Neural cell (in vitro differentiated cells): ENCODE measurements around the gene TTC23L. TPM values are rescaled to one million over a fixed set of nuclear protein-coding genes. Genes with fewer than 3 reads are reported as not detected.

Source experiments
- H2AFZ ChIP-seq: fragments of 200-600, 300-800 bp; sonication (generic), shearing (Covaris generic); 2 replicates; pipeline ENCODE4 v1.6.0; 2014; ENCODE audit warnings: low read depth, mild to moderate bottlenecking, antibody characterized with exemption, low read length, moderate library complexity
- H3F3A ChIP-seq: fragments of 200-600 bp; shearing (Covaris generic); 2 replicates; pipeline ENCODE4 v1.6.1; 2016; ENCODE audit warnings: mild to moderate bottlenecking, moderate library complexity, mixed read lengths, antibody characterized with exemption, low read length; ENCODE audit not compliant: insufficient read depth, poor library complexity, severe bottlenecking
- H3K27ac ChIP-seq: fragments of 200-600, 300-800 bp; sonication (generic), shearing (Covaris generic); 2 replicates; pipeline ENCODE4 v1.5.1; 2014; ENCODE audit warnings: mild to moderate bottlenecking, low read length, moderate library complexity
- H3K27me3 ChIP-seq: fragments of 300-800, 200-600 bp; sonication (generic), shearing (Covaris generic); 2 replicates; pipeline ENCODE4 v1.6.0; 2014; ENCODE audit warnings: mild to moderate bottlenecking, low read depth, low read length, moderate library complexity; ENCODE audit not compliant: insufficient read depth
- H3K36me3 ChIP-seq: fragments of 300-800, 200-600 bp; sonication (generic), shearing (Covaris generic); 2 replicates; pipeline ENCODE4 v1.5.1; 2014; ENCODE audit warnings: mild to moderate bottlenecking, antibody characterized with exemption, low read length, moderate library complexity; ENCODE audit not compliant: insufficient read depth
- H3K4me2 ChIP-seq: fragments of 300-800, 200-600 bp; sonication (generic), shearing (Covaris generic); 2 replicates; pipeline ENCODE4 v1.6.0; 2014; ENCODE audit warnings: mild to moderate bottlenecking, low read length
- H3K4me3 ChIP-seq: fragments of 300-800, 200-600 bp; sonication (generic), shearing (Covaris generic); 2 replicates; pipeline ENCODE4 v1.5.1; 2014; ENCODE audit warnings: mild to moderate bottlenecking, low read length, moderate library complexity
- H3K79me2 ChIP-seq: fragments of 200-600 bp; shearing (Covaris generic); replicated peaks from 2 replicates; pipeline ENCODE4 v1.6.0; 2014; ENCODE audit warnings: mild to moderate bottlenecking, low read length, moderate library complexity; ENCODE audit not compliant: insufficient read depth
- H3K9ac ChIP-seq: fragments of 300-800, 200-600 bp; sonication (generic), shearing (Covaris generic); 2 replicates; pipeline ENCODE4 v1.6.1; 2016; ENCODE audit warnings: mild to moderate bottlenecking, low read length, mixed read lengths
- H3K9me2 ChIP-seq: fragments of 200-600 bp; shearing (Covaris generic); 2 replicates; pipeline ENCODE4 v1.6.1; 2016; ENCODE audit warnings: mild to moderate bottlenecking, low read length, mixed read lengths; ENCODE audit not compliant: insufficient read depth
- H3K9me3 ChIP-seq: fragments of 200-600, 300-800 bp; sonication (generic), shearing (Covaris generic); 2 replicates; pipeline ENCODE4 v1.6.1; 2016; ENCODE audit warnings: mild to moderate bottlenecking, mixed run types, low read length, moderate library complexity, mixed read lengths
- H4K20me1 ChIP-seq: fragments of 200-600 bp; shearing (Covaris generic); 2 replicates; pipeline ENCODE4 v1.6.1; 2016; ENCODE audit warnings: mild to moderate bottlenecking, mixed run types; ENCODE audit not compliant: insufficient read depth
- CTCF ChIP-seq: fragments of 450-650 bp; IDR thresholded peaks from 2 replicates; pipeline ENCODE4 v1.5.1; 2014; ENCODE audit warnings: antibody characterized with exemption, mild to moderate bottlenecking, moderate library complexity; ENCODE audit not compliant: poor library complexity, severe bottlenecking
- EP300 ChIP-seq: fragments of 450-650 bp; conservative IDR thresholded peaks from 2 replicates; pipeline ENCODE4 v1.6.1; 2014; ENCODE audit warnings: antibody characterized with exemption, mild to moderate bottlenecking, moderate library complexity; ENCODE audit not compliant: poor library complexity, severe bottlenecking
- EZH2 ChIP-seq: fragments of 200-600, 300-800 bp; shearing (Covaris generic), sonication (generic); IDR thresholded peaks from 2 replicates; pipeline ENCODE4 v1.6.1; 2014; ENCODE audit warnings: antibody characterized with exemption, low read length, borderline replicate concordance, mild to moderate bottlenecking; ENCODE audit not compliant: insufficient read depth, poor library complexity, severe bottlenecking
- MXI1 ChIP-seq: fragments of 450-650 bp; conservative IDR thresholded peaks from 2 replicates; pipeline ENCODE4 v1.6.1; 2014; ENCODE audit warnings: antibody characterized with exemption, mild to moderate bottlenecking; ENCODE audit not compliant: poor library complexity, severe bottlenecking
- POLR2AphosphoS5 ChIP-seq: IDR thresholded peaks from 2 replicates; pipeline ENCODE4 v1.6.1; 2012
- RAD21 ChIP-seq: fragments of 450-650 bp; conservative IDR thresholded peaks from 2 replicates; pipeline ENCODE4 v1.6.1; 2014; ENCODE audit warnings: antibody characterized with exemption, mild to moderate bottlenecking, moderate library complexity
- SMC3 ChIP-seq: fragments of 450-650 bp; conservative IDR thresholded peaks from 2 replicates; pipeline ENCODE4 v1.6.1; 2014; ENCODE audit warnings: antibody characterized with exemption, mild to moderate bottlenecking, moderate library complexity; ENCODE audit not compliant: poor library complexity
- TAF1 ChIP-seq: IDR thresholded peaks from 2 replicates; pipeline ENCODE4 v1.6.1; 2012; ENCODE audit warnings: low read depth
- polyA plus RNA-seq: library from polyadenylated mRNA; depleted of rRNA; stranded (reverse); fragments of >200 nt; gene quantifications from 2 replicates; pipeline ENCODE4 v1.2.3, GENCODE V29; 2014
- TF ChIP-seq, protein P1 (sequence below): IDR thresholded peaks from 2 replicates; pipeline ENCODE4 v1.6.1; 2012; ENCODE audit warnings: borderline replicate concordance

The TTC23L gene
- polyA plus RNA-seq, 1 donor from 2014 or later: 8.3 TPM

GRCh38 chr5:34833976-34834793 lies 4.8 kb upstream of the TTC23L start (continued):
- TF ChIP-seq CTCF: no peak
- TF ChIP-seq POLR2AphosphoS5: no peak
- TF ChIP-seq RAD21: no peak

GRCh38 chr5:34834794-34835089 lies 4.2 kb upstream of the TTC23L start:
- H3K79me2 ChIP-seq: no peaks in the 10 kb centered on the region
- H3K27me3 ChIP-seq: no peaks in the 10 kb centered on the region
- TF ChIP-seq EZH2: no peak
- TF ChIP-seq SMC3: no peak
- TF ChIP-seq EP300: no peak
- no peak for TF ChIP-seq CTCF
- TF ChIP-seq MXI1: no peak
- TF ChIP-seq TAF1: no peak
- TF ChIP-seq RAD21: no peak
- TF ChIP-seq, protein P1, sequence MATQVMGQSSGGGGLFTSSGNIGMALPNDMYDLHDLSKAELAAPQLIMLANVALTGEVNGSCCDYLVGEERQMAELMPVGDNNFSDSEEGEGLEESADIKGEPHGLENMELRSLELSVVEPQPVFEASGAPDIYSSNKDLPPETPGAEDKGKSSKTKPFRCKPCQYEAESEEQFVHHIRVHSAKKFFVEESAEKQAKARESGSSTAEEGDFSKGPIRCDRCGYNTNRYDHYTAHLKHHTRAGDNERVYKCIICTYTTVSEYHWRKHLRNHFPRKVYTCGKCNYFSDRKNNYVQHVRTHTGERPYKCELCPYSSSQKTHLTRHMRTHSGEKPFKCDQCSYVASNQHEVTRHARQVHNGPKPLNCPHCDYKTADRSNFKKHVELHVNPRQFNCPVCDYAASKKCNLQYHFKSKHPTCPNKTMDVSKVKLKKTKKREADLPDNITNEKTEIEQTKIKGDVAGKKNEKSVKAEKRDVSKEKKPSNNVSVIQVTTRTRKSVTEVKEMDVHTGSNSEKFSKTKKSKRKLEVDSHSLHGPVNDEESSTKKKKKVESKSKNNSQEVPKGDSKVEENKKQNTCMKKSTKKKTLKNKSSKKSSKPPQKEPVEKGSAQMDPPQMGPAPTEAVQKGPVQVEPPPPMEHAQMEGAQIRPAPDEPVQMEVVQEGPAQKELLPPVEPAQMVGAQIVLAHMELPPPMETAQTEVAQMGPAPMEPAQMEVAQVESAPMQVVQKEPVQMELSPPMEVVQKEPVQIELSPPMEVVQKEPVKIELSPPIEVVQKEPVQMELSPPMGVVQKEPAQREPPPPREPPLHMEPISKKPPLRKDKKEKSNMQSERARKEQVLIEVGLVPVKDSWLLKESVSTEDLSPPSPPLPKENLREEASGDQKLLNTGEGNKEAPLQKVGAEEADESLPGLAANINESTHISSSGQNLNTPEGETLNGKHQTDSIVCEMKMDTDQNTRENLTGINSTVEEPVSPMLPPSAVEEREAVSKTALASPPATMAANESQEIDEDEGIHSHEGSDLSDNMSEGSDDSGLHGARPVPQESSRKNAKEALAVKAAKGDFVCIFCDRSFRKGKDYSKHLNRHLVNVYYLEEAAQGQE: no peak
- no peak for TF ChIP-seq POLR2AphosphoS5
- no peaks in the 10 kb centered on the region for H3F3A ChIP-seq
- H3K9me2 ChIP-seq: no peaks in the 10 kb centered on the region
- H3K9me3 ChIP-seq: no peaks in the 10 kb centered on the region
- no peaks in the 10 kb centered on the region for H4K20me1 ChIP-seq
- H3K4me3 ChIP-seq: no peak overlapping the region
- no peak overlapping the region for H3K4me2 ChIP-seq
- H3K9ac ChIP-seq: no peak overlapping the region
- no peak overlapping the region for H2AFZ ChIP-seq
- no peak overlapping the region for H3K27ac ChIP-seq
- H3K36me3 ChIP-seq: no peaks in the 10 kb centered on the region
